ENCODE data around the gene GSK3B.

GSK3B gene

DNA sequence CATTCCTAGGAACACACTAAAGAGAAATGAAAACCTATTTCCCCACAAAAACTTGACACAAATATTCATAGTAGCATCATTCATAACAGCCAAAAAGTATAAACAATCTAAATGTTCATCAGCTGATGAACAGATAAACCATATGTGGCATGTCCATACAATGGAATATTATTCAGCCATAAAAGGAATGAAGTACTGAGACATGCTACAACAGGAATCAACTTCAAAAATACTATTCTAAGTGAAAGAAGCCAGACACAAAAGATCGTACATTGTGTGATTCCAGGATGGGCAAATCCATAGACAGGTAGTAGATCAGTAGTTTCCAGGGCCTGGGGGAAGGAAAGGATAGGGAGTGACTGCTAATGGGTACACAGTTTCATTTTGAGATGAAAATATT is 118.0 kb downstream of the GSK3B start:
- no peak overlapping the region for H3K4me3 ChIP-seq (ENCODE audit: low read depth, low read length)
- TF ChIP-seq, protein P1, sequence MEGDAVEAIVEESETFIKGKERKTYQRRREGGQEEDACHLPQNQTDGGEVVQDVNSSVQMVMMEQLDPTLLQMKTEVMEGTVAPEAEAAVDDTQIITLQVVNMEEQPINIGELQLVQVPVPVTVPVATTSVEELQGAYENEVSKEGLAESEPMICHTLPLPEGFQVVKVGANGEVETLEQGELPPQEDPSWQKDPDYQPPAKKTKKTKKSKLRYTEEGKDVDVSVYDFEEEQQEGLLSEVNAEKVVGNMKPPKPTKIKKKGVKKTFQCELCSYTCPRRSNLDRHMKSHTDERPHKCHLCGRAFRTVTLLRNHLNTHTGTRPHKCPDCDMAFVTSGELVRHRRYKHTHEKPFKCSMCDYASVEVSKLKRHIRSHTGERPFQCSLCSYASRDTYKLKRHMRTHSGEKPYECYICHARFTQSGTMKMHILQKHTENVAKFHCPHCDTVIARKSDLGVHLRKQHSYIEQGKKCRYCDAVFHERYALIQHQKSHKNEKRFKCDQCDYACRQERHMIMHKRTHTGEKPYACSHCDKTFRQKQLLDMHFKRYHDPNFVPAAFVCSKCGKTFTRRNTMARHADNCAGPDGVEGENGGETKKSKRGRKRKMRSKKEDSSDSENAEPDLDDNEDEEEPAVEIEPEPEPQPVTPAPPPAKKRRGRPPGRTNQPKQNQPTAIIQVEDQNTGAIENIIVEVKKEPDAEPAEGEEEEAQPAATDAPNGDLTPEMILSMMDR (IDR thresholded peaks at IDR 0.05; ENCODE audit: insufficient read depth, low read depth, low read length, missing control alignments), result no peak
- no peak for DNase-seq (ENCODE audit: low read depth)

DNA sequence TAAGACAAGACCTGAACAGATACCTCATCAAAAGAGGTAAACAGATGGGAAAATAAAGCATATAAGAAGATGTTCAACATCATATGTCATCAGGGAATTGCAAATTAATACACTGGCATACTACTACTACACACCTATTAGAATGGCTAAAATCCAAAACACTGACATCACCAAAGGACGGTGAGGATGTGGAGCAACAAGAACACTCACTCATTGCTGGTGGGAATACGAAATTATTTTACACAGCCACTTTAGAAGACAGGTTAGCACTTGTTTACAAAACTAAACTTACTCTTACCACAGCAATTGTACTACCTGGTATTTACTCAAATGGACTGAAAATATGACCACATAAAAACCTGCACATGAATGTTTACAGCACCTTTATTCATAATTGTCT is 119.6 kb downstream of the GSK3B start:
- no peak overlapping the region for H3K4me3 ChIP-seq (ENCODE audit: low read depth, low read length)
- DNase-seq (ENCODE audit: low read depth), result no peak
- TF ChIP-seq, protein P1 (IDR thresholded peaks at IDR 0.05; ENCODE audit: insufficient read depth, low read depth, low read length, missing control alignments), result no peak

DNA sequence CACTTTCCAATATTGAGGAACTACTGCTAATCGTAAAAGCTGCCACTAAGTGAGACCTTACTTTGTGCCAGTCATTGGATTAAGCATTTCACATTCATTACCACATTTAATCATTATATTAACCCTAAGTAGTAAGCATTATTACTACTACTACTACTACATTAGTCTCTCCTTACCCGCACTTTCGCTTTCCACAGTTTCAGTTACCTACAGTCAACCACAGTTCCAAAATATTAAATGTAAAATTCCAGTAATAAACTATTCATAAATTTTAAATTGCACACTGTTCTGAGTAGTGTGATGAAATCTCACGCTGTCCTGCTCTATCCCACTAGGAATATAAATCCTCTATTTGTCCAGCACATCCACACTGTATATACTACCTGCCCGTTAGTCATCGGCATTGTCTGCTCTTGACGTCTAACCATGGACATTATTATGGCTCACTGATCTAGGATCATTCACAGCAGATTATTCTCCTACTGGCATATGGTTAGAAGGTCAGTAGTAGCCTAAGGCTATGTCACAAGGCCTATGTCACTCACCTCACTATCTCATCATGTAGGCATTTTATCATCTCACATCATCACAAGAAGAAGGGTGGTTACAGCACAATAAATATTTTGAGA is 121.1 kb downstream of the GSK3B start:
- no peak for DNase-seq (ENCODE audit: low read depth)
- no peak overlapping the region for H3K4me3 ChIP-seq (ENCODE audit: low read depth, low read length)
- TF ChIP-seq, protein P1 (IDR thresholded peaks at IDR 0.05; ENCODE audit: insufficient read depth, low read depth, low read length, missing control alignments), result no peak

DNA sequence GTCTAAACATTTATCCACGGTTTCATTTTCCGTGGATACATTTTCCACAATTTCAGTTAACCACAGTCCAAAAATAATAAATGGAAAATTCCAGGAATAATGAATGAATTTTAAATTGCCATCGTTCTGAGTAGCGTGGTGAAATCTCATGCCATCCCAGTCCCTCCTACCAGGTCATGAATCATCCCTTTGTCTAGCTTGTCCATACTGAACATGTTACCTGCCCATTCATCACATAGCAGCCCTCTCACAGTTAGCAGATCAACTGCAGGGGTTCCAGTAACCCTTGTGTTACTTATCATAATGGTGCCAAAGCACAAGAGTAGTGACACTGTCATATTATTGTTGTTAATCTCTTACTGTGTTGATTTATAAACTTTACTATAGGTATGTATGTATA is 124.5 kb downstream of the GSK3B start:
- TF ChIP-seq, protein P1 (IDR thresholded peaks at IDR 0.05; ENCODE audit: insufficient read depth, low read depth, low read length, missing control alignments), result no peak
- no peak overlapping the region for H3K4me3 ChIP-seq (ENCODE audit: low read depth, low read length)
- no peak for DNase-seq (ENCODE audit: low read depth)

DNA sequence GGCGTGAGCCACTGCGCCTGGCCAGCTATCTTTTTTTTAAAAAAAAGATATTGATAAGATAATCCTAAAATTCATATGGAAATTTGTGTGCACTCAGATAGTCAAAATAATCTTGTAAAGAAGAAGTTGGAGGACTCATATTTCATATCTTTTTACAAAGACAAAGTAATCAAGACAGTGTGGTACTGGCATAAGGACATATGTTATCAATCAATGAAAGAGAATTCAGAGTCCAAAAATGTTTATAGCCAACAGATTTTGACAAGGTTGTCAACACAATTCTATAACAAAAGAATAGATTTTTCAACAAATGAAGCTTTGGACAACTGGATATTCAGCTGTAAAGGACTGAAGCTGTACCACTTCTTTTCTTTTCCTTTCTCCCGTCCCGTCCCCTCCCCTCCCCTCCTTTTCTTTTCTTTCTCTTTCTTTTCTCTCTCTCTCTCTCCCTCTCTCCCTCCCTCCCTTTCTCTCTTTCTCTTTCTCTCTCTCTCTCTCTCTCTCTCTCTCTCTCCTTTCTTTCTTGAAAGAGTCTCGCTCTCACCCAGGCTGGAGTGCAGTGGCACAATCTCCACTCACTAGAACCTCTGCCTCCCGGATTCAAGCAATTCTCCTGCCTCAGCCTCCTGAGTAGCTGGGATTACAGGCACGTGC is 126.8 kb downstream of the GSK3B start:
- TF ChIP-seq, protein P1 (IDR thresholded peaks at IDR 0.05; ENCODE audit: insufficient read depth, low read depth, low read length, missing control alignments), result no peak
- no peak overlapping the region for H3K4me3 ChIP-seq (ENCODE audit: low read depth, low read length)
- DNase-seq (ENCODE audit: low read depth), result no peak

DNA sequence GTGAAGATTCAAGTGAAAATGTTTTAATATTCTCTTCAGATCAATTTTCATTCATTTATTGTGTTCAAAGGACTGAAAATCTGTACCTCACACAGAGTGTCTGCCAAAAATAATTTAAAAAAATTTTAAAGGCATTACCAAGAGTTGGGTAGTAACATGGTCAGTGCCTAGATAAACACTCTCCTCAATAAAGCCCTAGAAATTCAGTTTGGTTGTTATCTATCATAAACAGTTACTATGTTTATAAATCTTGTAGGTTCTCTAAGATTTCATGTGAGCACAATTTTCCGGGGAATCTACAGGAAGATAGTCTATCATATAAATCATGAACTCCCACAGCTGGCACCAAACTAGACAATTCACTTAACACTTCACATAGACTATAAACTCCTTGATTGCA is 128.6 kb downstream of the GSK3B start:
- DNase-seq (ENCODE audit: low read depth), result no peak

More for the DNA sequence above, 128.6 kb downstream of the GSK3B start:
- TF ChIP-seq, protein P1 (IDR thresholded peaks at IDR 0.05; ENCODE audit: insufficient read depth, low read depth, low read length, missing control alignments), result no peak
- H3K4me3 ChIP-seq (ENCODE audit: low read depth, low read length), result no peak overlapping the region
